ENCODE measurements around the gene ZNF593. TPM values are rescaled to one million over a fixed set of nuclear protein-coding genes. Genes with fewer than 3 reads are reported as not detected.

Gene ZNF593
- total RNA-seq, result 28.8 and 29.2 TPM in 2 replicates

DNA sequence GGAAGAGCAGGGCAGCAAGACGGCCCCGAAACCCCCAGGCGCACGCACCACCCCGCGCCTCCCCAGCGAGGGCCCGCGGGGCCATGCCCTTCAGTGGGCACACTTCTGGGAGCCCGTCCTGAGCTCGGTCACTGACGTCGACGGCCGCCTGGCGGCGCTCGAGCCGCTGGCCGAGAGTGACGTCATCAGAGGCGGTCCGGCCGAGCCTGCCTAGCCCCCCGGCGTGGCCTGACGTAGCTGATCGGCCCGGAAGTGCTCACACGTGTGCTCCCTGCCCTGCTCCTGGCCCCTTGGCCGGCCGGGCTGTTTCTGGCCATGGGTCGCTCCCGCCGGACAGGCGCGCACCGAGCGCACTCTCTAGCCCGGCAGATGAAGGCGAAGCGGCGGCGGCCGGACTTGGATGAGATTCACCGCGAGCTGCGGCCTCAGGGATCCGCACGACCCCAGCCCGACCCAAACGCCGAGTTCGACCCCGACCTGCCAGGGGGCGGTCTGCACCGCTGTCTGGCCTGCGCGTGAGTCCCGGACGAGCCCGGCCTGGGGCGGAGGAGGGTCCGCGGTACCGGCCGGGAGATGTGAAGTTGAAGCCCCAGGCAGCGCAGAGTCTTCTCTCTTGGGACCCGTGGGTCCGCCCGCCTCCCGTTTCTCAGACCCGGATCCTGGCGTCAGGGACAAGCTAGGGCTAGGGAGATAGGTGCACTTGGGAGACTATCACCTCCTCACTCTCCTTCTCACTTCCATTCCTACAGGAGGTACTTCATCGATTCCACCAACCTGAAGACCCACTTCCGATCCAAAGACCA lies at the start of gene ZNF593:
Gene ZNF593, plus strand, starts transcription at position 240 of the 803 bp plus-strand sequence. Its CDS starts 76 bp downstream, at position 316.
- peak; percentile 92 to 95 for DNase-seq (ENCODE audit: low read depth in 2 of 2)

DNA sequence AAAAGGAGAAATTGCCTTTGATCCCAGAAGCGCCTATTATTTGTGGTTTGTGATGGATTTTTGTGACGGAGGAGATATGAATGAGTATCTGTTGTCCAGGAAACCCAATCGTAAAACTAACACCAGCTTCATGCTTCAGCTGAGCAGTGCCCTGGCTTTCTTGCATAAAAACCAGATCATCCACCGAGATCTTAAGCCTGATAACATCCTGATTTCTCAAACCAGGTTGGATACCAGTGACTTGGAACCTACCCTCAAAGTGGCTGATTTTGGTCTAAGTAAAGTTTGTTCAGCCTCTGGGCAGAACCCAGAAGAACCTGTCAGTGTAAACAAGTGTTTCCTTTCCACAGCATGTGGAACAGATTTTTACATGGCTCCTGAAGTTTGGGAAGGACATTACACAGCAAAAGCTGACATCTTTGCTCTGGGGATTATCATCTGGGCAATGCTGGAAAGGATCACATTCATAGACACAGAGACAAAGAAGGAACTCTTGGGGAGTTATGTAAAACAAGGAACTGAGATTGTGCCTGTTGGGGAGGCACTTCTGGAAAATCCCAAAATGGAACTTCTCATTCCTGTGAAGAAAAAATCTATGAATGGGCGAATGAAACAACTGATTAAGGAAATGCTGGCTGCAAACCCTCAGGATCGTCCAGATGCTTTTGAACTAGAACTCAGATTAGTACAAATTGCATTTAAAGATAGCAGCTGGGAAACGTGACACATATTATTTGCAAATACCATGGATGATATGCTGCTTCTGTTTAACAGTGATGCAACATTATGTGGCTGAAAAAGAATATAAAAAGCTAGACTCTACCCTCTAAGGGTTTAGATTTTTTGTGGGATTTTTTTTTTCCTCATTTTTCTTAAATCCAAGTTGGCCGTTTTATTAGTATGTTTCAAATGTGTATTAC lies 47.6 kb upstream of the ZNF593 start:
- no peak for DNase-seq (ENCODE audit: low read depth in 2 of 2)

DNA sequence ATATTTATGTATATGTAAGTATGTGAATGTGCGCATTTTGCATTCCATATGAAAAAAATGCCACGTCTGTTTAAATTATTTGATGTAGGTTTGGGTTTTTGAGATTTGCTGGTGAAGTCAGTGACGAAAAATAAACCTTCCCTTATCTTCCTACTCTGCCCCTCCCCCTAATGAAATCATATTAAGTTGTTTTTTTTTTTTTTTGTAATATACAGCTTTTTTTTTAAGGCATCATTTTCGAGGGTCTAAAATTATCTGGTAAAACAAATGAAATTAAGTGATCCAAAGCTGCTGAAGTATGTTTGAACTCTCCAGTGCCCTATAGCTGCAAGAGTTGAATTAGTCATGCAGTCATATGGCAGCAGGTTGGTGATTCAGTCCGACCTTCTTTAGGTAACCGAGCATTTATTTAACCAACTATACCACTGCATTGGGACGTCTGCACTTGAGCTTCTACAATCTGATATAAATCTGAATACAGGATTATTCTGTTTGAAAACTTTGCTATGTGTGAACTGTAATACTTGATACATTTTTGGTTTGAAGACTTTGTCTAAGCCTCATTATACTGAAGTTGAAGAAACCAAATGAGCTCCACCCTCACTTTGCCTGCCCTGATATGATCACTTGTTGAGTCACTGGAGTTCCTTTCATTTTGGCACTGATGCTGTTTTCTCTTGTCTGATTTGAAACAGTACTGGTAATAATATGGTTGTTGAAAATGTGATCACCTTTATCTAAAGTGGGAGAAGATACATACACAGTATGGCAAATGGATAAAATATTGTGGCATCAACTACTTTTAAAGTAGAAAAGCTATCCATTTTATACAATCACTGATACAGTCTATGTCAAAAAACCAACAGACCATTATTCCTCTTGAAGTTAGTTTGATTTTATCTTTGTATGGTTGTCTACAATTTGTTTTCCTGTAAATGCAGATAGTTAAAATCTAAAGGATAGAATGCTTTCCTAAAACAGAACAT lies 46.4 kb upstream of the ZNF593 start:
- DNase-seq (ENCODE audit: low read depth in 2 of 2), result peak; percentile 38 to 67

DNA sequence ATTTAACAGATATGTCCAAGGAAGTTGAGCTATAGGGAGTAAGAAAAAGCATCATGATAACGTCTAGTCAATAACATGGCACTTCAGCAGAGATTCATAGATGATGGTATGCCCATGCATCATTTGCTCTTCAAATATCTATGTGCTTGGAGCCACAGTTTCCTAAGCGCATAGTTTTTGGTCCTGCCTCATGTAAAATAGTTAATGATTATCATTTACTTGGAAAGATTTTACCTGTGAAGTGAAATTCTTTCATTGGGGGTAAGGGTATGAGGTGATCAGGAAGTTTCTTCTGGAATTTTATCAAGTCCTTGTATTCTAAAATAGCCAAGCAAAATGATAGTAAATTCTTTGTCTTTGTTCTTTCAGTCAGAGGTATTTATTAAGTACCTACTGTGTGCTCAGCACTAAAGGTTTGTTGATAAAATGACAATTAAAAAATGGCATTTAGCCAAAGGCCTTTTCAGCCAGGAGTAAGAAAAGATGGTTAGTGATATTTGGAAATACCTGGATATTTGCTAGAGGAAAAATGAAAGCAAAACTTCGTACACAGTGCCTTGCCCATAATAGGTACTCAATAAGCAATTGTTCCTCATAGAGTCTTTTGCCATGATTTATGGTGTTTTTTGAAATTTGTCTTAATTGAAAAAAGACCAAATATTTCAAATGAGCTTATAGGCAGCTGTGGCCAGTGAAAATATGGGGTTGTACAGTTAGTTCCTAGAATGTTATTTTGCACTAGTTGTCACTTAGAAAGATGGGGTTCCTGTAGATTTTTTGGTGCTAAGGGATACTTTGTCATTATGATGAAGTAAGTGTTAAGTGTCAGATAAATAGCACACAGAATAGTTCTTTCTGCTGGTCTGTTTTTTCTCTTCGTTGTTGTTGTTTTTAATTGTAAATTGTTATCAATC lies 45.0 kb upstream of the ZNF593 start:
- no peak for DNase-seq (ENCODE audit: low read depth in 2 of 2)

DNA sequence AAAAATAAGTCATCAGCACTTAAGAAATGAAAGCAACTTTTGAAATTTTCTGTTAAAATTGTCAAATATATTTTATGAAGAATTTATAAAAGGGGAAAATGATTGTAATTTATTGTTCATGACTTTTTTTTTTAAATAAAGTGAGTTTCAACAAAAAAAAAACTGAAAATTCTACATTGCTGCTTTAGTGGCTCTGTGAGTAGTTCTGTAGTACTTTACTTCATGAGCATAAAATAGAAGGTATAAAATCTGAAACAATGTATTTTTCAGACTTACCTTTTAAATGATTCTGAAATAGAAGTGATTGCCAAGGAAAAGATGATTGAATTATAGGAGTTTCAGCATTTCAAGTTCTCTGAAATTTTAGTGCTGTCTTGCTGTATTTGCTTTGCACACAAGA lies 44.3 kb upstream of the ZNF593 start:
- no peak for DNase-seq (ENCODE audit: low read depth in 2 of 2)

DNA sequence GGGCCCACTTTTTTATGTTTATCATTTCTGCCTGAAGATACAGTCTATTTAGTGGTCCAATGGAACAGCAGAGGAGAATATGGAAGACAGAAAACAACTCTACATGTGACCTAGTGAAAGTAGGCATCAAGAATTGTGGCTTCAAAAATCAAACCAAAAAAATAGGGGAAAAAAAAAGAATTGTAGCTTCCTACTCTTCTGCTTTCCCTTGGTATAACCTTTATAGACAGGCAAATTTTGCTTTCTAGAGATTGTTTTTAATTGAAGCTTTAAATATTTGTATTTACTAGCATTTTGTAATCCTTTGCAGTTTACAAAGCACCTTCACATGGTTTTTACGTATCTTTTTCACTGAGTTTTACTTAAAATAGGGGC lies 43.8 kb upstream of the ZNF593 start:
- no peak for DNase-seq (ENCODE audit: low read depth in 2 of 2)

DNA sequence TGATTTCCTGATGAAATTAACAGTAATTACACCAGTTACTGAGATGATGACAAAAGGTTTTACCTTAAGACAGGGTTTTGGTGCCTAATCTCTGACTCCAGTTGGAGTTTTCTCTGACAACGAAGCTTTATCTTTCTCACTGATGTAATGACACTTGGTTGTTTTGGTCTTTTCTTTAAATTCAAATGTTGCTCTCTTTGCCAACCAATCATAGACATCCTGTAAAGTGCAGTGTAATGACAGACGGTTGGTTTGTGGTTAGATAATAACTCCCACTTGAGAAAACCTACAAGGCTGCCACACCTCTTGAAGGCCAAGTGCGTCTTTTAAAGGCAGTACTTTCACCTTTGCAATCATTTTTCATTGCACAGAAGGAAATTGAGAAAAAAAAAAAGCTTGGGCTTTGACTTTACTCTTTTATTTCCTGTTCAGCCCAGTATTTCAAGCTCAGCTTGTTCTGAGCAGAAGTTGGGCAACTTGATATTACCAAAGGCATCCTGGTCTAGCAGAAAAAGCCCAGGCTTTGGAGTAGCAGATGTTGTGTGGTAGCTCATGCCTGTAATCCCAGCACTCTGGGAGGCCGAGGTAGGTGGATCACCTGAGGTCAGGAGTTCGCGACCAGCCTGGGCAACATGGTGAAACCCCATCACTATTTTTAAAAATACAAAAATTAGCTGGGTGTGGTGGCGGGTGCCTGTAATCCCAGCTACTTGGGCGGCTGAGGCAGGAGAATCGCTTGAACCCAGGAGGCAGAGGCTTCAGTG lies 43.2 kb upstream of the ZNF593 start:
- peak in 1 of 2 donors; percentile 43 for DNase-seq (ENCODE audit: low read depth in 2 of 2)

DNA sequence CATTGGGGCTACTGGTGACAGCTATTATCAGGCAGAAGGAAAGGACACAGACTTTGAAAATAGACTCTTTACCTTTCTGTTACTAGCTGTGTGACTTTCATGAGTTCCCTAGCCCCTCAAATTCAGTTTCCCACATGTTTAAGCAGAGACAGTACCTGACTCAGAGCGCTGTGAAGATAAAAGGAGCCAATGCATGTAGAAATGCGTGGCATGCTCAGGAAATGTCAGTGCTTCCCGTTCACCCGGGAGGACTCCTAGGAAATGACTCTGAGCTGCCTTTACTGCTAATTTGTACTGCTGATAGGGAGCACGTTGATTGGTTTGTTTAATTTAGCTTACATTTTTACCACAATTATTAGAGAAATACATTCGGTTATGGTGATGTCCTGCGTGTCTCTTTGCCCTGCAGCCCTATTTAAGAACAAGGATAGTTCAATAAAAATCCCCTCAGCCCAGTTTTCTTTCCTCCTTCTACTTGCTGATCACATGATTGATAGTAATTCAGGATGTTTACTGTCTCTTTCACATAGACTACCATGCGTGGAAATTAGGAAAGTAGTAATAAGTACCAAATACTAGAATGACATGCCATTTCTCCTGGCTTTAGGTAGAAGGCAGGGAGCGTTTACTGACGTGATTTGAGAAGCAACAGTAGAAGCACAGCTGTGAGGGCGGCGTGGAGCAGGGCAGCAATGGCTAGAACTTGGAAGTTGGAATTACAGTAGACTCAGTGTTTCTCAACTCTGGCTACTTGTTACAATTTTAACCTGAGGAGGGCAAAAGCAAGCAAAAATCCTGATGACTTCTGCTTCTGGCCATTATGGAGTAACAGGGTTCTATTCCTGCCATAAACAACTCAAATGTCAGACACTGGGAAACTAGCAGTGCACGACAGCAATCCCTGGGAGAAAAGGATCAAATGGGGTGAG lies 42.2 kb upstream of the ZNF593 start:
- peak; percentile 22 to 63 for DNase-seq (ENCODE audit: low read depth in 2 of 2)

DNA sequence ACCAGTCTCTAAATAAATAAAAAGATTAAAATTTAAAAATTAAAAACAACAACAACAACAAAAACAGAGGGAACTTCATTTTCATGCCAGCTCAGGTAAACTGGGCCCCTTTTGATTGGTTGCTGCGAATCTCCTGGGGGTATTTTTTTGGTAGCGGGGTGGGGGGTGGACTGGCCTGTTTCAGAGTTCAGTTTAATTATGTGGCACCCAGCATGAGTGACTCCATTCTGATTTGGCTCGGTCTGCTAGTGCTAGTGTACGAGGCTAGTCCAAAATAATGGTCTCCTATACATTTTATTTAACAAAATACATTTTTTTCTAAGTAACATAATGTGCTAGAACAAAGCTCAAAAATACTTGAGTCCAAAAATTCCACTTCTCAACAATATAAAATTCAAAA lies 39.9 kb upstream of the ZNF593 start:
- no peak for DNase-seq (ENCODE audit: low read depth in 2 of 2)

DNA sequence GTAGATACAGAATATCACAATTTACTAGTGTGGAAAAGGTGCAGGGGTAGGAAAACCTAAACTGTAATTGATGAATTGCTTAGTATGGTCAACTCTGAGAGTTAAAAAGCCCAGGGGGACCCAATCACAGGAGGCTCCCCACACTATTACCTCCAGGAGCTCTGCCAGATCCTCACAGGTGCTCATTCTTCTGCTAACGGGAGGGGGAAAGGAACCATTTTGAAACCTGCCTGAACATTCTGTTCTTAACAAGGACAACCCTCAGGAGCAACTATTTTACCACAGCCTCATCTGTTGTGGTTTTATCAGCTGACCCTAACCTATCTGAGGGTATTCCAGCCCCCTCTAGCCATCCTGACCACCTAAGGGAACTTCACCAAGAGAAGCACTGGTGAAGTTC lies 39.0 kb upstream of the ZNF593 start:
- no peak for DNase-seq (ENCODE audit: low read depth in 2 of 2)

DNA sequence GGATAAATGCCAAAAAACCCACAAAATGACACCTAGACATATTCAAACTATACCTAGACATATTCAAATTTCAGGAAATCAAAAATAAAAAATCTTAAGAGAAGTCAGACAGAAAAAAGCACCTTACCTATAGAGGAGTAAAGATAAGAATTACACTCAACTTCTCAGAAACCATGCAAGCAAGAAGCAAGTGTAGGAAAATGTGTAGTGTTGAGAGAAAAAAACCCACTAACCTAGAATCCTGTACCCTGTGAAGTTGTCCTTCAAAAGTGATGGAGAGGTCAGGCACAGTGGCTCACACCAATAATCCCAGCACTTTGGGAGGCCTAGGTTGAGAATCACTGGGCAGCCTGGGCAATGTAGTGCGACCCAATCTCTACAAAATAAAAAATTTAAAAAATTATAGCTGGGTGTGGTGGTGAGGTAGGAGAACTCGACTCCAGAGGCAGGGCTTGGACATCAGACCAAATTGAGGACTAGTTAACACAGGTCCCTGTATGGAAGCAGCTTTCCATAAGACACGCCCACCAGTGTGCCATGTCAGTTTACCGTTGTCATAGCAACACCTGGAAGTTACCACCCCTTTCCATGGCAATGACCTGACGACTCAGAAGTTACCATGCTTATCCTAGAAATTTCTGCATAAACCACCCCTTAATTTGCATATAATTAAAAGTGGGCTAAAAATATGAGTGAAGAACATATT lies 37.4 kb upstream of the ZNF593 start:
- DNase-seq (ENCODE audit: low read depth in 2 of 2), result peak; percentile 32 to 36

DNA sequence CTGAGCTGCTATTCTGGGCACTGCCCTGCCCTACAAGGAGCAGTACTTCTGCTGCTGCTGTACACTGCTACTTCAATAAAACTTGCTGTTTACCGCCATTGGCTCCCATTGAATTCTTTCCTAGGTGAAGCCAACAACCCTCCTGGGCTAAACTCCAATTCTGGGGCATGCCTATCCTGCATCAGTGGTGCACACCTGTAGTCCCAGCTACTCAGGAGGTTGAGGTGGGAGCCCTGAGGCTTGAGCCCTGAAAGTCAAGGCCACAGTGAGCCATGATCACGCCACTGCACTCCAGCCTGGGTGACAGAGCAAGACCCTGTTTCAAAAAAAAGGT lies 36.9 kb upstream of the ZNF593 start:
- no peak for DNase-seq (ENCODE audit: low read depth in 2 of 2)

DNA sequence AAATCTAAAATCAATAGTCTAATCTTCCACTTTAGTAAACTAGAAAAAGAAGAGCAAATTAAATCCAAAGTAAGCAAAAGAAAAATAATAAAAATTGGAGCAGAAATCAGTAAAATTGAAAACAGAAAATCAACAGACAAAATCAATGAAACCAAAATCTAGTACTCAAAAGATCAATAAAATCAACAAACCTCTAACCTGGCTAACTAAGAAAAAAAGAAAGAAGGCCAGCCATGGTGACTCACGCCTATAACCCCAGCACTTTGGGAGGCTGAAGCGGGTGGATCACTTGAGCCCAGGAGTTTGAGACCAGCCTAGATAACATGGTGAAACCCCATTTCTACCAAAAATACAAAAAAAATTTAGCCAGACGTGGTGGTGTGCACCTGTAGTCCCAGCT lies 35.2 kb upstream of the ZNF593 start:
- DNase-seq (ENCODE audit: low read depth in 2 of 2), result no peak

DNA sequence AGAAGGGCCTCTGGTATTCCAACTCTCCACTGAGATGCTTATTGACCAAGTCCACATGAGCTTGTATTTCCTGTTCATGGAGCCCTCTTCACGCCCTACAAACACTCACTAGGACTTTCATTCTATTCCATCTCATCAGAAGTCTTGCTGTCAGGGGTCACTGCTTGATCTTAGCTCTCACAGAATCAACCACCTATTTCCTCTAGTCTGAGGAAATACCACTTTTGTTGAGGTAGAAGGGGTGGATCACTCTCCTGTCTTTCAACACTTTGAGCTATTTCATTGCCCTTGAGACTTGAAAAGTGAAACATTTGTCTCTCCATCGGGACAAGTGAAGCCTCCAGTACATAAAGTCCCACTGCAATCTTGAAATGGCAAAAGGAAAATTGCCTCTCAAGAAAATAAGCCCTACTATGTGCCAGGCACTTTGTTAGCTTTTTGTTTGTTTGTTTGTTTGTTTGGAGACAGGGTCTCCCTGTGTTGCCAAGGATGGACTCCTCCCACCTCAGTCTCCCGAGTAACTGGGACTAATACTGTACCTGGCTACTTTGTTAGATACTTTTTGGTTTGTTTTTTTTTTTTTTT lies 30.6 kb upstream of the ZNF593 start:
- DNase-seq (ENCODE audit: low read depth in 2 of 2), result no peak

DNA sequence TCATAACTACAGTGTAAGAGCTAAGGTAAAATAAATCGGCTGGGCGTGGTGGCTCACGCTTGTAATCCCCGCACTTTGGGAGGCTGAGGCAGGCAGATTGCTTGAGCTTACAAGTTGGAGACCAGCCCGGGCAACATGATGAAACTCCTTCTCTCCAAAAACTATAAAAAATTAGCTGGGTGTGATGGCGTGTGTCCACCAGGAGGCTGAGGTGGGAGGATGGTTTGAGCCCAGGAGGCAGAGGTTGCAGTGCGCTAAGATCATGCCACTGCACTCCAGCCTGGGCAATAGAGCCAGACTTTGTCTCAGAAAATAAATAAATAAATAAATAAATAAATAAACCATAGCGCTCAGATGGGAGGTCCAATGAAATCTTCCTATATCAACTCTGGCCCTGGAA lies 27.5 kb upstream of the ZNF593 start:
- no peak for DNase-seq (ENCODE audit: low read depth in 2 of 2)

DNA sequence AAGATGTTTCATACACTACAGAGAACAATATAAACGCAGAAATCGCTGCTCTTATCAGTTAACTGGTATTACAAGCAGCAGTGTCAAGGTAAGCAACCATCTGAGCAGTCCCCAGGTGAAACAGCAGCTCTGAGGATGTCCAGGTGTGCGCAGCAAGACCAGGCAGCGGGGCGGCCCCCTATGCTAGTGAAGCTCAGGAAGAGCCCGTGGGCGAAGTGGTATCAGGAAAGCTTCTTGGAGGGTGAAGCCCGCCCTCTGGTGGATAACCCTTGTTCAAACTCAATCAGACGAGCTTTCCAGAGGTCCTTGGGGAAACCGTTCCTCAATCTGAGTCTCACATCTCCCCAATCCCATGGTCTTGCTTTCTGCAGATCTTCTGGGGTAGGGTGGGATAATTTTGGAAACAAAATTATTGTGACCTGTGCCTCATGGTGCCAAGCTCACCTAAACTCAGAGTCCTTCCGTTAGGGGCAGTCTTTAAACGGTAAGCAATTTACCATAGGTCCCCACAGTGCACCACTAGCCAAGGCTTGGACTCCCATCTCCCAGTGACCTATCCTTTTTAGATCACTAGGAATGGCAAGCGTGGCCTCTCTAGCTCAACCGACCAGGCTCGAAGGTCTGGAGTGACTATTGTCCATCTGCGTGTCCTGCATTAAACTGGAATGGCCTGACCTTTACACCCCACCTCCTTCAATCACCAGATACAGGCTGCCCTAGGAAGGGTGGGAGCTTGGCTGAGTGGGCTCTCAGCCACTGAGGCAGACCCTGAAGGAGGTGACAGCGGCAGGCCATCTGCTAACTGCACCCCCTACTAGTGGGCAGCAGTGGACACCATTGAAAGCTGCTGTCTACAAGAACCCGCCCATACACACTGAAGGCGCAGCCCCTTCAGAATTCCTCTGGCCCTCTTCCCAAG lies 24.4 kb upstream of the ZNF593 start:
- peak; percentile 88 for DNase-seq (ENCODE audit: low read depth in 2 of 2)

DNA sequence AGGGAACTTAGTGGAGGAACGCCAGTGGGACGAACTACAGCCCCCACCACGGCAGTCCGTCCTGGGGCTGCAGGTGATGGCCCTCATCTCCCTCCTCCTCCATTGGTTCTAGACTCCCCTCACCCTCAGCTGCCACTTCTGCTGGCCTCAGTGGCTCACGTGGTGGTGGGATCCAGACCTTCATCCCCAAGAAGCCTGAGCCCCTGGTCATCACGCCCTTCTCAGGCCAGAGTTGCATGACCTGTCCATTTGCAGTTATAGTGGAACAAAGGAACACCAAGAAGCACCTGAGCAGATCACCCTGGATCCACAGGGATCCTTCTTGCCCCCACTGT lies 23.8 kb upstream of the ZNF593 start:
- no peak for DNase-seq (ENCODE audit: low read depth in 2 of 2)
